Esophagus muscularis mucosa (tissue), 4 donors: ENCODE measurements around the gene ATG14.

Experiments used
- CTCF ChIP-seq, 3 experiments: fragments of 200-600 bp in 2 of 3; fragments of 450-650 bp in 1 of 3; sonication (generic) in 2 of 3; IDR thresholded peaks; one replicate each; pipeline ENCODE4 v1.5.1; 2017 to 2019; ENCODE audit warnings: antibody characterized with exemption in 3 of 3, mild to moderate bottlenecking in 2 of 3, moderate library complexity in 1 of 3
- EP300 ChIP-seq: sonication (generic); formaldehyde crosslinking; IDR thresholded peaks from one replicate; pipeline ENCODE4 v1.6.1; 2017; ENCODE audit warnings: antibody characterized with exemption
- POLR2A ChIP-seq: fragments of 450-650 bp; IDR thresholded peaks from one replicate; pipeline ENCODE4 v1.6.1; 2017; ENCODE audit warnings: antibody characterized with exemption, moderate library complexity, mild to moderate bottlenecking, low read depth
- POLR2AphosphoS5 ChIP-seq, 2 donors: sonication (generic); formaldehyde crosslinking; IDR thresholded peaks; one replicate each; pipeline ENCODE4 v1.6.1; 2017; ENCODE audit warnings: antibody characterized with exemption in 2 of 2

- no peak for TF ChIP-seq CTCF (IDR thresholded peaks at IDR 0.05)
- TF ChIP-seq EP300 = no peak
- TF ChIP-seq POLR2A = no peak
- TF ChIP-seq POLR2AphosphoS5 (IDR thresholded peaks at IDR 0.05) = no peak
Observed at GRCh38 chr14:55412676-55413075, 1.0 kb upstream of the ATG14 start.
